C1 segment of cervical spinal cord (tissue), 14 donors: ENCODE results near the gene CMIP.
A peak's percentile ranks its signal among the peaks of the same experiment; 100 is the strongest.
"Not testable (repeated sequence)": the region's sequence is repeated elsewhere in the genome, so short reads cannot be mapped to it uniquely, and the experiment has no call there.

Experiments used
- DNase-seq, 14 donors: peaks; one replicate each; lab custom pipeline; 2025; lab: John Stamatoyannopoulos, UW

Gene CMIP

DNA sequence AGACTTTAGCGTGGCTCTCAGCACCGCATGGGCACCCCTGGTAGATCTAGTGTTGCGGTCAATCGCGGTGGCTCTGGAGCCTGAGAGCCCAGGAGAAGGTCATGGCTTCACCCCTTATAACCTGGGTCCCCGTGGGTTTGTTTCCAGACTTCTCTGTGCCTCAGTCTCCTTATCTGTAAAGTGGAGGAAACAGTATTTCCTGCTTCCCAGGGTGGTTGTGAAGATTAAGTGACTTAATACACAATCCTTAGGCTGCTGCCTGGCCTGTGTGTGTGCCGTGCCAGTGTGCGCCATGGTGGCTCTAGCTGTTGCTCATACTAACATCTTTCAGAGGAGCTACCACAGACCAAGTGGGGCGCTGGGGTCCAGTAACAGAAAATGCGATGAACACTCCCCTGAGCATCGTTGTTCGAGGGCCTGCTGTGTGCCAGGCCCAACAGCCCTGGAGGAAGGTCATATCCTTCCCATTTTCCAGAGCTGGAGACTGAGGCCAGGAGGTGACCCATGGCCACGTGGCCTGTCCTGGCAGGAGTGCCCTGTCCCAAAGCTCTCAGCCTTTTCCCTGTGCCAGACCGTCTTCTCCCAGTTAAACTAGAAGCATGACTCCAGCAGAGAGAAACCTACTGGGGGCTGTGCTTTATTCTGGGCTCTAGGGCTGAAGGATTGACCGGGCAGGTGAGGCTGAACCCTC, 70.1 kb downstream of the CMIP start:
- no peak for DNase-seq

DNA sequence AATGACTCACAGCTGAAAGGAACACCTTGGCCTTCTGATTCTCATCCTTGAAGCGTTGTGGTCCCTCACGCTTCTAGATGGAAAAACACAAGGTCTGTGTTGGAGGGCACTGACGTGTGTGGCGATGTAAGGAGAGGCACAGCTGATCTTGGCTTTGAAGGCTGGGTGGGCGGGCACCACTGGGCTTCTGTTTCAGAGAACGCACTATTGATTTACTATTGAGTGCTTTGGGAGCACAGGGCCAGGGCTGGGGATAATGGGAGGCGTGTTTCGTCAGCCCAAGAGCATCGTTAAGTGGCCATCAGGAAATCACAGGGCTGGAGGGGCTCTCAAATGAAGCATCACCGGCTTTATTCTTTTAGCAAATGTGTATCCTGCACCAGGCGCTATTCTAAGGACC, 70.7 kb downstream of the CMIP start:
- DNase-seq: no peak

DNA sequence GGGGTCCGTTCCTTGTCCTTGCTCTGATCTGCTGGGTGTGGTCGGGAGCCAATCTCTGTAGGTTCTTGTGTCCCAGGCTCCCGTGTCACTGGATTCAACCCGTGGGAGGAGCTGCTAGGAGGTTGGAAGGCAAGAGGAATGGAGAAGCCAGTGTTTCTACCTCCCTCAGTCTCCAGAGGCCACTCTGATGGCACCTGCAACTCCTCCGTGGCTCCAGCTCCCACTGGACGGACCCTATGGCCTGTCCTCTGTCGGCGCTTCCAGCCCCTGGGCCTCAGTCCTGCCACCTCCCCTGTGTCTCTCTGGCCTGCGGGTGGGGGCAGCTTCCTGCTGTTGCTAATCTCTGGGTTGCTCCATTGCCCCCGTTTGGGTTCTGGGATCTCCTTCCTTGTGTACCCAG, 71.1 kb downstream of the CMIP start:
- no peak for DNase-seq

DNA sequence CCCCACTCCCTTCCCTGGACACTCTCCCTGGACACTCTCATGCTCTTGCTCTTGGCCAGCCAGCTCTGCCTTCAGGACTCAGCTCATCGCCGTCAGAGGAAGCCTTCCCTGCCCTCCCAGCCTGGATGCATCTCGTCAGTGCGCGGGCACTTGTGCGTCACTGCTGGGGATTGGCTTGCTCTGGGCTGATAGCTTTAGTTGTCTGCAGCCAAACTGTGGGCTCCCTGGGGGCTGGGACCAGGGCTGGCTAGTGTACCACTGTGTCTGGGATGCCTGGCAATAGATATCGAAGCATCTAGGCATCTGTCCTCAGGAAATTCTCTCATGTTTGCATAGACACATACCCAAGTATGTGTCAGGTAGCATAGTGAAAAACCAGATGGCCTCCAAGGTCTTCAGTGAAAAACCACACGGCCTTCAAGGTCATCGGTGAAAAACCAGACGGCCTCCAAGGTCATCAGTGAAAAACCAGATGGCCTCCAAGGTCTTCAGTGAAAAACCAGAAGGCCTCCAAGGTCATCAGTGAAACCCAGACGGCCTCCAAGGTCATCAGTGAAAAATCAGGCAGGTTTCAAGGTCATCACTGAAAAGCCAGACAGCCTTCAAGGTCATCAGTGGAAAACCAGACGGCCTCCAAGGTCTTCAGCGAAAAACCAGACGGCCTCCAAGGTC, 72.0 kb downstream of the CMIP start:
- DNase-seq: no peak

DNA sequence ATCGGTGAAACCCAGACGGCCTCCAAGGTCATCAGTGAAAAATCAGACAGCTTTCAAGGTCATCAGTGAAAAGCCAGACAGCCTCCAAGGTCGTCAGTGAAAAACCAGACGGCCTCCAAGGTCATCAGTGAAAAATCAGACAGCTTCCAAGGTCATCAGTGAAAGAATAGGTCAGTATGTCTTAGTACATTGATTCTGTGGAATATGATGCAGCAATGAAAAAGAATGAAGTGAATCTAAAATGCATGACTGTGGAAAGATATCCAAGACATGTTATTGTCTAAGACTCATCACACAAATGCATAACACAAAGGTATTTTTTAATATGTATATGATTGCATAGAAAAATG, 72.5 kb downstream of the CMIP start:
- no peak for DNase-seq

DNA sequence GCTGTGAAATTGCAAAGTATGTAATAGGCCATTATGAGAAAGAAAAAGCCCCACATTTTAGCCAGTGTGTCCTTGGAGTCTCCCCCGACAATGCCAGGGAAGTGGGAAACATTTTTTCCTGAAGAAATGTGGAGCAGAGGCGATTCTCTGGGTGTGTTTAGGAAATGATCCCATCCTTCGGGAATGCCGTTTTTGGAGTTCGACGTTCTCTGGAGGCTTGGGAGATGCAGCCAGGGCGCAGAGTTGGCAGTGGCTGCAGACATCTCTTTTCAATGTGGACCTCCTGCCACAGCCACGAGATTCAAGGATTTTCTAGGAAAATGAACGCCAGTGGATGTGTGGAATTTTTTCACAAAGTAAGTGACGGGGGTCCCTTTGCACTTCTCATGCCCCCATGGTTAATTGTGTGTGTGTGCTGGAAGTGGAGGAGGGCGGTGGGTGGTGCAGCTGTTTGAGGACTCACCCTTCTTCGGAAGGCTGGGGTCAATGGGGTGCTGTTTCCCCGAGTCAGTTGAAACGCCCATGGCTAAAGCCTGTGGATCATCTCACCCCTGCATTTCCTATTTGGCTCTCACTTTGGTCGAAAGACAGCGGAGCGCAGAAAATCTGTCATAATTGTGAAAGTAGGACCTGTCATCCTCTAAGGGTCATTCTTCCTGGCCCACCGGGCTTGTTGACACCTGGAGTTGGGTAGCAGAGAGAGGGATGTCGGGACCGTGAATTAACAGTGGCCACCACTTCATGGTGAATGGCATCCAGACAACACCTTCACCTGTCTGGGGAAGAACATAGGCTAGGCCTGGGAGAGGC, 73.2 kb downstream of the CMIP start:
- no peak for DNase-seq

DNA sequence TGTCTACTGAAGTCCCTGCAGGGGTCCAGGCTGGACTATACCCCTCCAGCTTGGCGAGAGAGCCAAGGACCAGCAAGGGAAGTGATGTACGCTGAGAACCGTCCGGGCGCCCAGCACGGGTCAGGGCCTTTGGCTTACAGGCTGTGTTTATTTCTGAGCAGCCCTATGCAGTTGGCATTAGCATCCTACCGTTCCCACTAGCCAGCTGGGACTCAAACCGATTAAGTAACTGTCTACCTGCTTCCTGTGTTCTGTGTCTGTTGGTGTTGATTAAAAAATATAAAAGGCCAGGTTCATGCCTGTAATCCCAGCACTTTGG, 73.8 kb downstream of the CMIP start:
- no peak for DNase-seq

DNA sequence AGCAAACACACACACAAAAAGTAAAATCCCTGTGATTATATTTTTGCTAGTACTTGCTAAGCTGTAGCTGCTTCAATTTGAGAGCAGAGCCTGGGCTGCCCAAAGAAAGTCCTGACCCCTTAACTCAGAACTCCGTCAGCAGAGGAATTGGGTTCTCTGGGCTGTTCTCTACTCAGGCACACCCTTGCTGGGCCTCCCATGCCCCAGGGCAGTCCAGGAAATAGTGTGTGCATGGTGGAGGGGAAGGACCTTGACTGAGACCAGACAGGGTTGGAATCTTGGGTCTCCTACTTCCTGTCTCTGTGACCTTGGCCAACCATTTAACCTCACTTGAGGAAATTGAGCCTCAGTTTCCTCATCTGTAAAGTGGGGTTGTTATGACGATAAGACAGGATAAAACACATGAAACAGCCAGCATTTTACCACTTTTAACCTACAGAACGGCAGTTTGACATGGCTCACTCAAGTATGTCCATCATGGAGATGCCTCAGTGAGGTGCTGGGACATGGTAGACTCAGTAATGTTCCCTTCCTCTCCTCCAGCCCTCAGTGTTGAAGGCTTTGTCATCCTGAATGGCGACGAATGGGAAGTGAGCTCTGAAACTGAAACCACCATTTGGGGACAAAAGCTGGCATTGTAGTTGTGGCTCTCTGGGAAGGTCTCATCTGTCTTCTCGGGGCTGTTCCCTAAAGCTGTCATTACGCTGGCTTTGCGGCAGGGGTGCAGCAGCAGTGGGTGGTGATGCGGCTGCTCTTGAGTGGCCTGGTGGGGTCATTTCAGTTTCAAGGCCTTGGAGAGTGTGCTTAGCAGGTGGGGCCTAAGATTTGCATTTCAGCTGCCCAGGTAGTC, 74.9 kb downstream of the CMIP start:
- peak in 4 of 14 donors; percentile 12 to 41 (median 18) for DNase-seq

DNA sequence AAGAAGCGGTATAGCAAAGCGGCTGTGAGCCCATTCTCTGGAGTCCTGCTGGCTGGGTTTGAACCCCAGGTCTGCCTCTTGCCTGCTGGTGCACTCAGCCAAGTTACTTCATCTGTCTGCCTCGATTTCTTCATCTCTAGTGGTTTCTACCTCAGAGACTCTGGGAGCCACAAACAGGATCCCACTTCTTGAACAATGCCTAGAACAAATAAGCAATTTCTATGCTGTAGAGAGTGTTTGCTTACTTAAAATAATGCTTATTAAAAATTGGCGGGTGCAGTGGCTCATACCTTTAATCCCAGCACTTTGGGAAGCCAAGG, 75.5 kb downstream of the CMIP start:
- no peak for DNase-seq

DNA sequence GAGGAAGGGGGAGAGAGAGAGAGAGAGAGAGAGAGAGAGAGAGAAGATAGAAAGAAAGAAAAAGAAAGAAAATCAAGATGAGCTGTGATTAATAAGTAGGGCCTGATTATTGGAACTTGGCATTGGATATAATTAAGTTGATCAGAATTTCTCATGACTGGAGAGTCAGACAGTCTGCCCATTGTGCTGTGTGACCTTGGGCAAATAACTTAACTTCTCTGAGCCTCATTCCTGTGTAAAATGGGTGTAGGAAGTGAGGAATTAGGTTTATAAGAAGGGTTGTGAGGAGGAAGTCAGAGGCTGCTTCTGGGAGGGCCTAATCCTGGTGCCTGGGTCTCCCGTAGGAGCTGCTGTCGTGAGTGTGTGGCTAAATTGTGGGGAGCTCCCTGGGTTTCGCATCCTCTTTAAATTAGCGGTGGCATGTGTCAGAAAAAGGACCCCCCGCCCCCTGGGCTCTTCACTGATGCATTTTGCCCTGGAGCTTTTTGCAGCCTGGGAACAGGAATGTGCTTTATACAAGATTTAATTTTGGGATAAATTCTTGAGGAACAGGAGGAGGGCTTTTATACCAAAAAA, 76.0 kb downstream of the CMIP start:
- DNase-seq: no peak

DNA sequence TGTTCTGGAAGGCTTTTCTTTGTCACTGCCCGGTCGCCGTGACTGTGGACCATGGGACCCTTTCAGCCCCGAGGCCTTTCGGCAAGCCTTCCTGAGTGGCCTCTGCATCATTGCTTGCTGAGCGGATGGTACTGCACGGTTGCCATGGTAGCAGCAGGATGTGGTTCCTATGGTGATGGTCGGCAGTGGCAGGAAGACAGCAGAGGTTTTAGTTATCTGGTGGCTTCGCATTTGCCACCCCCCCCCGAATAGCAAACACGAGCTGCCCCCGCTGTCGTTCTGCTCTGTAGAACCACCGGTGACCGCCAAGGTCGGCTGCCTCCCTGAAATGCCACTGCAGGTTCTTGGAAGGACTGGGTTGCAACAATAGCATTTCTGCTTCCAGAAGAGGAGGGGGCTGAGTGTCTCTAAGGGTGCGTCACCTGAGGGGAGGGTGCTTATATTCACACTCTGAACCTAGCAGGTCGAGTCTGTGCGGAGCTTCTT, 76.6 kb downstream of the CMIP start:
- peak in 4 of 14 donors; percentile 5 to 30 (median 21) for DNase-seq

DNA sequence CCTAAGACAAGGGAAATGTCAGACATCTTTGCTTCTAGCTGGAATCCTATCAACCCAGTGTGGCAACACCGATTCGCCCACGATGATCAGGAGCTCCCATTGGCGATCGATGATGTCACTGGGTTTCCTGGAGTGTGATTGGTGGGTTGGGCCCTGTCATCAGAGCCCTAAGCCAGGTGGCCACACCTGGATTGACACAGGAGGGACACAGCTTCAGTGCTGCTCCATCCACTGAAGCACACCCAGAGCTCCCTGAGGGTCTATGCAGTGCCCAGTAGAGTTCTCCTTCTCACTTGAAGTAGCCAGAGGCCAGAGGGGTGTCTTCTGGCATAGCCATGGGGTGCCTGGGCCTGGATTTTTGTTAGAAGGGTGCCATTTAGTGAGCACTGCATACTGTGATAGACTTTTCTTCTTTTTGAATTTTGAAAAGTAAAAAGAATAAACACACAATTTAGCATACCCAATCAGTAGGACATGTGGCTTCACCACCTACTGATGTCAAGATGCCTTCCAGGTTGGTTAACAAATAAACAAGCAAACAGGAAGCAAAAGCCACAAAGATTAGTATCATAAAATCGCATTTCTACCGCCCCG, 77.6 kb downstream of the CMIP start:
- DNase-seq: no peak

DNA sequence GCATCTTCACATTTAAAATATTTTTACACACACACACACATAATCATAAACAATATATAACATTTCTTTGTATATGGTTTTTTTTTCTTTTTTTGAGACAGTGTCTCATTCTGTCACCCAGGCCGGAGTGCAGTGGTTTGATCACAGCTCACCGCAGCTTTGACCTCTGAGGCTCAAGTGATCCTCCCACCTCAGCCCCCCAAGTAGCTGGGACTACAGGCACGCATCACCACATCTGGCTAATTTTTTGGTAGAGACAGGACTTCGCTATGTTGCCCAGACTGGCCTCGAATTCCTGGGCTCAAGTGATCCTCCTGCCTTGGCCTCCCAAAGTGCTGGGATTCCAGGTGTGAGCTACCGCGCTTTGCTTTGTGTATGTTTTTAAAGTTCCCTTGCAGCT, 78.2 kb downstream of the CMIP start:
- DNase-seq: not testable (repeated sequence)

DNA sequence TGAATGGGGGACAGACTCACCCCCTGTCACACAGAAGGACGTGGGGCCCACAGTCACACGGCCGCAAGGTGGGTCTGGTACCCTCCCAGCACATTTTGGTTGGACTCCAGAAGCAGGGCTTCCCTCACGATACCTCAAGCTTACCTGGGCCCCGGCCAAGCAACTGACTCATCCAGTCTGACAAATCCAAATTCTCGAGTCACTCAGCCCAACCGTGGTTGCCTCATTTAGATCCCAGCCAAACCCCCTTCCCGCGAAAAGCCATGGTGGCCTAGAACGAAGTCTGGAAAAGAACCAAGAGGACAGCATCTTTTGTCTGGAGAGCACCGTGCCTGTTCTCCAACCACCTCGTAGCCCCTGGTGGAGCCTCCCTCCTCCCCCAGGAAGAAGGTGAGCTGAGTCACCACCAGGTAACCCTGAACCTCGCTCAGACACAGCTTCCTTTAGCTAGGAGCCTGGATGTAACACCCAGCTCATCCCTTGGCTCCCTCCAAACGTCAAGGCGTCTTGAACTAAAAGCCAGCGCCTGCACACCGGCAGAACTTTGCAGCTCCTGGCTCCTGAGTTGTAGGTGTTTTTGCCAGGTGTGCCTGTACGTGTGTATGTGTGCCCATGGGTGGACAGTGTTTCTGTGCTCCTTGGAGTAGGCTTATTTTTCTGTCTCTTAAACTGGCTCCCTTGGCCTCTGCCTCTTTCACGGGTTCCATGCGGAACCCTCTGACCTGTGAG, 78.9 kb downstream of the CMIP start:
- no peak for DNase-seq

DNA sequence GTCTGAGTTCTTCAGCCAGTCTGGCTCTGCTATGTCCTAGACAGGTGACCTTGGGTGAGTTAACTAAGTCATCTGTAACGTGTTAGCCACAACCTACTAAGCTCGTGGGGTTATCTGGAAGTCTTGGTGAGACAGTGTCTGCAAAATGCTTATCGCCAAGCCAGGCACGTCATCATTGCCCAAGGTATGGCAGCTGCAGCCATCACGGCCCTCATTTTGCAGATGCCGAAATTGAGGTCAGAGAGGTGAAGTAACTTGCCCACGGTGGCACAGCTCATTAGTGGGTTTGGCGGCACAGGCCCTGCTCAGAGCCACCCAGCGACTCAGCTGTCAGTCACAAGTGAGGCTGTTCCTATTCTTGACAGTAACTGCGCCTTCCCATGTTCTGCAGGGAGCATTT, 79.8 kb downstream of the CMIP start:
- DNase-seq: no peak

DNA sequence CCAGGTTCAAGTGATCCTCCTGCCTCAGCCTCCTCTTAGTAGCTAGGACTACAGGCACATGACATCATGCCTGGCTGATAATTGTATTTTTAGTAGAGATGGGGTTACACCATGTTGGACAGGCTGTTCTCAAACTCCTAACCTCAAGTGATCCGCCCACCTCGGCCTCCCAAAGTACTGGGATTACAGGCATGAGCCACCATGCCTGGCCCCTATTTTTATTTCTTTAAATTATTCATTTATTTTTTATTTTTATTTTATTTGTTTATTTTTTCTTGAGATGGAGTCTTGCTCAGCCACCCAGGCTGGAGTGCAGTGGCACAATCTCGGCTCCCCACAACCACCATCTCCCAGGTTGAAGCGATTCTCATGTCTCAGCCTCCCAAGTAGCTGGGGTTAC, 80.3 kb downstream of the CMIP start:
- not testable (repeated sequence) for DNase-seq

DNA sequence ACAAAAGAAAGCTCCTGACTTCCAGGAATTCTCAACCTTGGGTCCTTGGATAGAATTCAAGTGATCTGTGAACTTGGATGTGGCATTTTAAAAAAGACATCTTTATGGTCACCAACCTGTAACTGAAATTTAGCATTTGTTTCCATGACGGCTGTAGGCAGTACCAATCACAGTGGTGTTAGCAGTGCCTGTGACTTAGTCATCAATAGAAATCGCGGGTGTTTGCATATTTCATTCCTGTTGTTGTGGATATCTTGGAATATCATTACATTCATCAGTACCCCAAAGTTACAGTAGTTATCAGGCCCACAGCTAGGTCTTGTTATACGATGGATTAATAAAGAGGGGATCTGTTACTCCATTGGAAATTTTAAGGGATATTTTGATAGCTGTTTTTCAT, 81.6 kb downstream of the CMIP start:
- DNase-seq: no peak

DNA sequence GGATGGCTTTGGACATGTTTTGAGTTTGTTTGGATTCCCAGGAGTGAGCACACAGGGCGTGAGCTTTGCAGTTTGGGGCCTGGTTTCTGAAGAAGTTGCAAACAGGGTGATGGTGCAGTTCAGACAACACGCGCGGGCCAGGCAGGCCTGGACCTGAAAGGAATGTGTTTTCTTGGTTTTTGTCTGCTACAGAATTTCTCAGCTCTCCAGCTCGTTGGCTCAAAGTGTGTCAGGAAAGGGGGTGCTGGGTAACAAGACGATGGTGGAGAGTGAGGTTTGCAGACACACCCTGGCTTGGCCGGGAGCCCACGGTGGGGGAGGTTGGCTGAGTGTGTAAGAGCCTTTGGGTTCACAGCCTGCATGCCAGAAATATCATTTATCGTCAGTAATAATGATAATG, 82.3 kb downstream of the CMIP start:
- DNase-seq: no peak

DNA sequence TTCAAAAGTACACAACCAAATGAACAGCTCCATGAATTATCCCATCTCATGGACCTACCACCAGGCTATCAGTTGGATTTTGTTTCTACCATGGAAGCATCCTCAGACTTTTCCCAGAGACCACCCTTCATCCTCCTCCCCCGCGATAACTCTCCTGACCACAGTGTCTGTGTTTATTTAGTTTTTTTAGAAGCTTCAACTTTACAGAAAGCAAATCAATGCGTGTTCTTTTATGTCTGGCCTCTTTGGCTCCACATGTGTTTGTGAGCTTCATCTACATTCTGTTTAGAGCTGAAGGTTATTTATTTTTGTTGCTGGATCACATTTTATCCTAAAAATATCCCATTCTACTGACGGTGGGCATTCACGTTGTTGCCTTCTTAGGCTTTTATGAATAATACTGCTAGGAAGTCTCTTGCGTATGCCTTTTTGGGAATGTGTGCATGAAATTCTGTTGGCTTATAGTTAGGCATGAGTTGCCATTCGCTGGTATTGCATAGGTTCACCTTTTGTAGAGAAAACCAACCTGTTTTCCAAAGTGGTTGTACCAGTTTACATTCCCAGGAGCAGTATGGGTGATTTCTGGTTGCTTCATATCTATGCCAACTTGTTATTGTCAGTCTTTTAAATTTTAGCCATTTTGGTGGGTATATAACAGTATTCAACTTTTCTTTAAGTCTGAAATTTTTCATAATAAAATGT, 83.0 kb downstream of the CMIP start:
- no peak for DNase-seq

DNA sequence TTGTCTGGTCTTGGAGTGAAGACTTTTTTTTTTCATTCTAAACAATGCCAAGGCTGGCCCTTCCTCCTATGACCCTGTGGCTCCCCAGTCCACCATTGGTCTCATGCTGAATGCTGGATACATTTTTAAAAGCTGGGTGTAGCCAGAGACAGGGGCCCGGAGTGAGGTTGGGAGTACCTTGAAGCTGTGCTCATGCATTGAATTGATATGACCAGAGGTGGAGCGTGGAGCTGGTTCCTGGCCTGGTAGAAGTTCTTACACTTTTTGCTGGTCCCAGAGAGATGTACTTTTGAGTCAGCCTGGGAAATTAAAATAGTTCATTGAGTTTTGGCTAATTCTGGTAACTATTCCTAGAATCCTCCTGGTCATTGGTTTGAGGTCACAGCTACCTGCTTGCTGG, 83.6 kb downstream of the CMIP start:
- no peak for DNase-seq
